Measurements from ENCODE around the gene CTNNBL1.

- TF ChIP-seq CTCF (IDR thresholded peaks at IDR 0.05), result no peak
- no peak for TF ChIP-seq POLR2A (IDR thresholded peaks at IDR 0.05)
Observed at GRCh38 chr20:37703035-37703845, 9.4 kb downstream of the CTNNBL1 start.
